HFFc6 (cell line): ENCODE measurements around the gene SLC25A45. TPM values are rescaled to one million over a fixed set of nuclear protein-coding genes. Genes with fewer than 3 reads are reported as not detected.
A peak's percentile ranks its signal among the peaks of the same experiment; 100 is the strongest.
"Not testable (repeated sequence)": the region's sequence is repeated elsewhere in the genome, so short reads cannot be mapped to it uniquely, and the experiment has no call there.

ENCODE experiments used
- DNase-seq: peaks from one replicate; pipeline ENCODE4 v3.0.0-alpha.2; 2018
- H3K27ac Mint-ChIP-seq: 2 replicates; pipeline ENCODE4 v1.8.0; 2020; ENCODE audit warnings: mild to moderate bottlenecking, mixed read lengths
- H3K27me3 Mint-ChIP-seq: 2 replicates; pipeline ENCODE4 v1.8.0; 2021; ENCODE audit warnings: mild to moderate bottlenecking, moderate library complexity, mixed read lengths; ENCODE audit not compliant: insufficient read depth
- H3K36me3 Mint-ChIP-seq: 2 replicates; pipeline ENCODE4 v1.8.0; 2021; ENCODE audit warnings: low read depth, mixed read lengths
- H3K4me1 Mint-ChIP-seq: 2 replicates; pipeline ENCODE4 v1.8.0; 2020; ENCODE audit warnings: low read depth, mixed read lengths
- H3K4me3 Mint-ChIP-seq: 2 replicates; pipeline ENCODE4 v1.8.0; 2020; ENCODE audit warnings: mild to moderate bottlenecking, moderate library complexity, mixed read lengths
- H3K9me3 Mint-ChIP-seq: 2 replicates; pipeline ENCODE4 v1.8.0; 2020; ENCODE audit warnings: mild to moderate bottlenecking, mixed read lengths
- total RNA-seq, 6 experiments: library from RNA; stranded (reverse); fragmentation: NEBNext Ultra II Directional; extraction: Animal tissue kit (Norgen Biotek cat#: 25700); gene quantifications; 2 replicates in 1 of 6; 3 replicates in 5 of 6; pipeline ENCODE4 v1.2.3, GENCODE V29; 2021
- TF ChIP-seq, protein P1 (sequence below): fragments of 200-600 bp; sonication (generic); IDR thresholded peaks from 2 replicates; pipeline ENCODE4 v1.5.0; 2021; ENCODE audit warnings: antibody characterized with exemption, mild to moderate bottlenecking

SLC25A45 gene
- total RNA-seq, 6 experiments from 2014 or later = 4.9 to 8.9 (median 5.8) TPM

DNA sequence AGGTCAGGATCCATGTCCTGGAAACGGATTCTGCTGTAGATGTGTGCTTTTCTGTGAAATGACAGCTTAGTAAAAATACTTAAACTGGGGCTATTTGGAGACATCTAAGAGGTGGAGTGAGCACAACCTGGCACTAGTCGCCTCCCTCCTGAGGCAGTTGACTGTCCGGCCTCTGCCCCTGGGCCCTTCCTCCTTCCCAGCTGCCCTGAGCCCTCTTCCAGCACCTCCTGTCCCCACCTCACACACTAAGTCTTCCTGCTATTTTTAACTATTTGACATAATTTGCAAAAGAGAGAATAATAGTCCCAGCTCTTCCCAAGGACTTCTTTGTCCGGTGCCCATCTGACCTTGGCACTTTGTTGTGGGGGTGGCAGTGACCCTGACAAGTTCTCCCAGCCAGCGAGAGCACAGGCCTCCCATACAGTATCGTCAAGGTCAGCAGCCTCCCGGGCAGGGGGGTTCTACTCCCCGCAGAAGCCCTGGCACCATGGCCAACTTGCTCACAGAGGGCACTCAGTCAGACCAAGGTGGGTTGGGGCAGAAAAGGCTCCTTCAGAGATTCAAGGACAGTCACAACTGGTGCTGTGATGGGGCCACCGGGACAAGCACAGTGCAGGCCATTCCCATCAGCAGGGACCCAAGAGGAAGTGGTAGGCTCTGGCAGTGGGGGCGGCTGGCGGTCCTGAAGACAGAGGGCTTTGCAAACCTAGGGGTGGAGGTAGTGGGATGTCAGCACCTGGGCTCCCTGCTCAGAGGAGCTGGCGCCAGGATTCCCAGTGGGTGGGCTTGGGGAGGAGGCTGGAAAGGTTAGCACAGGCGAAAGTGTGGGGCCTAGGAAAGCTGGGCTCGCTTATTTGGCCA, 34.6 kb upstream of the SLC25A45 start:
- Mint-ChIP-seq H3K27ac (peak overlapping the region; percentile 98), H3K9me3 (no peaks in the 10 kb centered on the region)

DNA sequence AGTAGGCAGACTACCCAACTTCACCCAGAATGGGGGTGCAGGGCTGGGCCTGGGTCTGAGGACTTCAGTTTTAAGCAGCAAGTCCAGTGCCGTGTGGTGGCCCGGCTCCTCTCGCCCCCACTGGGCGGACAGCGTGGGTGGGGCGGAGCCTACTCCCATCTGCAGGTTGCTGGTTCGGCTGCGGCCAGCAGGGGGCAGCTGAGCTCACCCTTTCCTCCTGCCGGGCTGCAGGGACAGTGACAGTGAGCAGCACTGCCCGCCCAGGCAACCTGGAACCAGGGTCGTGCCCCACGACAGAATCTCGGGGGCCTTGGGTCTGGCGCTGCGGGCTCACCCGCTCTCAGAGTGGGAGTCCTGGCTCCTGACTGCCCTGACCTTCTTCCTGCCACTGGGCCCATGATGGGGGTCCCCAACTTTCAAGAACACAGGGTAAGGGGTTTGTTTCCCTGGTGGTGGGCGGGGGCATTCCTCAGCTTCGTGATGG, 33.9 kb upstream of the SLC25A45 start:
- TF ChIP-seq, protein P1, sequence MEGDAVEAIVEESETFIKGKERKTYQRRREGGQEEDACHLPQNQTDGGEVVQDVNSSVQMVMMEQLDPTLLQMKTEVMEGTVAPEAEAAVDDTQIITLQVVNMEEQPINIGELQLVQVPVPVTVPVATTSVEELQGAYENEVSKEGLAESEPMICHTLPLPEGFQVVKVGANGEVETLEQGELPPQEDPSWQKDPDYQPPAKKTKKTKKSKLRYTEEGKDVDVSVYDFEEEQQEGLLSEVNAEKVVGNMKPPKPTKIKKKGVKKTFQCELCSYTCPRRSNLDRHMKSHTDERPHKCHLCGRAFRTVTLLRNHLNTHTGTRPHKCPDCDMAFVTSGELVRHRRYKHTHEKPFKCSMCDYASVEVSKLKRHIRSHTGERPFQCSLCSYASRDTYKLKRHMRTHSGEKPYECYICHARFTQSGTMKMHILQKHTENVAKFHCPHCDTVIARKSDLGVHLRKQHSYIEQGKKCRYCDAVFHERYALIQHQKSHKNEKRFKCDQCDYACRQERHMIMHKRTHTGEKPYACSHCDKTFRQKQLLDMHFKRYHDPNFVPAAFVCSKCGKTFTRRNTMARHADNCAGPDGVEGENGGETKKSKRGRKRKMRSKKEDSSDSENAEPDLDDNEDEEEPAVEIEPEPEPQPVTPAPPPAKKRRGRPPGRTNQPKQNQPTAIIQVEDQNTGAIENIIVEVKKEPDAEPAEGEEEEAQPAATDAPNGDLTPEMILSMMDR = peak; percentile 99
- peaks cover 9% of the 10 kb centered on the region for H3K27me3 Mint-ChIP-seq
- DNase-seq = peak; percentile 76
- H3K4me3 Mint-ChIP-seq = peak overlapping the region; percentile 69
- no peaks in the 10 kb centered on the region for H3K9me3 Mint-ChIP-seq
- H3K4me1 Mint-ChIP-seq = peaks cover 63% of the 10 kb centered on the region
- H3K27ac Mint-ChIP-seq = peak overlapping the region; percentile 98
- H3K36me3 Mint-ChIP-seq = no peaks in the 10 kb centered on the region

More for the DNA sequence above, 34.6 kb upstream of the SLC25A45 start:
- H3K36me3 Mint-ChIP-seq = no peaks in the 10 kb centered on the region
- TF ChIP-seq, protein P1 = no peak
- DNase-seq = peak; percentile 18
- H3K27me3 Mint-ChIP-seq = peaks cover 12% of the 10 kb centered on the region
- H3K4me3 Mint-ChIP-seq = peak overlapping the region; percentile 69
- H3K4me1 Mint-ChIP-seq = peaks cover 70% of the 10 kb centered on the region

DNA sequence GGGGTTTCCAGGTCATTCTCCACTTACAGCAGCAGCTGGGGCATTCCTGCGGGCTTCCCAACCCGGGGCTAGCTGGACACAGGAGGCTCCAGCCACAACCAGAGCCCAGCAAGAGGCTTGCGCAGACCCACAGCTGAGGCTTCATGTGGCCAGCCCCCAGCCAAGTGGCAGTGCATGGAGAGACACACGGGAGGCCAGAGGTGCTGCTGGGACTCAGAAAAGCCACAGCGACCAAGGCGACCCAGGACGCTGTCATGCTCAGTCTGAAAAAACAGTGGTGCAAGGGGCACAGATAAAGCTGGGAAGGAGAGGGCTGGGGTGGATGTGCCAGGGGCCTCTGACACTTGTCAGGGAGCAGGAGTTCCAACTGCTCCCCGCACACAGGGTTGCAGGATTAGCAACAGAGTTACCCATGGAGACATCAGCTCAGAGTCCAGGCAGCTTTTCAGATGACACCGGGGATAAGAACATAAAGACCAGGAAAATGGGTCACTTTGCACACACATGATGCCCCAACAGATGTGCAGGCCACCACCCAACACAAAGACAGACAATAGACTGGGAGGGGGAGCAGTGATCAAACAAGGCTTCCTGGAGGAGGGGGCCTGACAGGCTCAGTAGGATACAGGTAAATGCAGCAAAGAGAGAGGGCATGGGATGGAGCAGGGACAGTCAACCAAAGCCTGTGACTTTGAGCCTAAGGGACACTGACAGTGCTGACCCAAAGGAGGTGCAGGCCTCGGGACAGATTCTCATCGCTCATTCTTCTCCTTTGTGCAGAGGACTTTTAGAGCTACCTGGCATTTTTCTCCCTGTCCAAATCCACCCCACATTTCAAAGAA, 33.3 kb upstream of the SLC25A45 start:
- DNase-seq = no peak
- no peaks in the 10 kb centered on the region for H3K9me3 Mint-ChIP-seq
- no peaks in the 10 kb centered on the region for H3K36me3 Mint-ChIP-seq
- TF ChIP-seq, protein P1 = no peak
- H3K4me1 Mint-ChIP-seq = peaks cover 57% of the 10 kb centered on the region
- peak overlapping the region; percentile 69 for H3K4me3 Mint-ChIP-seq
- peak overlapping the region; percentile 98 for H3K27ac Mint-ChIP-seq
- peaks cover 9% of the 10 kb centered on the region for H3K27me3 Mint-ChIP-seq

DNA sequence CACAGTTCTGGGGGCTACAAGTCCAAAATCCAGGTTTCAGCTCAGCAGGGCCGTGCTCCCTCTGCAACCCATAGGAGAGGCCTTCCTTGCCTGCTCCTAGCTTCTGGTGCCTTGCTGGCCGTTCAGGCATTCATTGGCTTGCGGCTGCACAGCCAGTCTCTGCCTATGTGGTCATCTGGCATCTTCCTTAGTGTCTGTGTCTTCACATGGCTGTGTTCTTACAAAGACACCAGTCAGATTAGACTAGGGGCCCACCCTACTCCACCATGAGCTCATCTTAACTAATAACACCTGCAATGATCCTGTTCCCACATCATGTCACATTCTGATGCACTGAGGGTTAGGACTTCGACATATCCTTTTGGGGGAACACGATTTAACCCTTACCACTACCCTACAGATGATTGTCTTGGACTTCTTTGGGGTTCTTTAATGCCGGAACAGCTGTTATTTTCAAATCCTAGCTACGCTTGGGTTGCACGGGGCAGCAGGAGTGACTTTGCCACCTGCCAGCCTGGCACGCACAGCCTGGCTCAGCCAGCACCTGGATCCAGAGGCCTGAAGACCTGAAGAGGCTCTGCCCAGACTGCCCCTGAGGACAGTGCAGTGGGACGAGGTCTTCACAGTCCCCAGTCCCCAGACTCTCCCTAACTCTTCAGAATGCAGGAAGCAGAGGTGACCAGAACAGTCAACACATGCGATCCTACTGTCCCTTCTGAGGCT, 32.5 kb upstream of the SLC25A45 start:
- Mint-ChIP-seq H3K36me3 (no peaks in the 10 kb centered on the region), H3K9me3 (no peaks in the 10 kb centered on the region), H3K4me3 (no peak overlapping the region), H3K27me3 (peaks cover 9% of the 10 kb centered on the region), H3K27ac (peak overlapping the region; percentile 1), H3K4me1 (peaks cover 49% of the 10 kb centered on the region)
- TF ChIP-seq, protein P1 = no peak
- no peak for DNase-seq

DNA sequence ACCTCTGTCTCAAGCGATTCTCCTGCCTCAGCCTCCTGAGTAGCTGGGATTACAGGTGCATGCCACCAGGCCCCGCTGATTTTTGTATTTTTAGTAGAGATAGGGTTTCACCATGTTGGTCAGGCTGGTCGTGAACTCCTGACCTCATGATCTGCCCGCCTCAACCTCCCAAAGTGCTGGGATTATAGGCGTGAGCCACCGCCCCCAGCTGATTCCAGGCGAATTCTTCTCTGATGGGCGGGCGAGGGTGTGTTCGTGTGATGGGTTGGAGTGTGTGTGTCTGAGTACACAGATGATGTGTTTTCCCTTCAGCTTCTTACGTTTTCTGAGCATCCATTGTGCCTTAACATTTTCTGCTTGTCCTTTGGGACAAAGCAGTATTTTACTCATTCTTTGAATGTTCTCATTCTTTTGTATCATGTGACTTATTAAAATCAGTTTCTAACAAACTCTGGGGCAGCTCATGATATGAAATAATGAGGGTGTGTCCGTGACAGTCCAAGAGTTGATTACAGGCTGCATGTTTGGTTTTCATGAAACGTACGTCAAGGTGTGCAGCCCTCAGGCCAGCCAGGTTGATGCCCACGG, 30.7 kb upstream of the SLC25A45 start:
- DNase-seq, H3K9me3 Mint-ChIP-seq, H3K27me3 Mint-ChIP-seq, H3K4me3 Mint-ChIP-seq: not testable (repeated sequence)
- Mint-ChIP-seq H3K36me3 (peaks cover 14% of the 10 kb centered on the region; the same call in 1 of the 2 replicates), H3K27ac (peak overlapping the region; percentile 33; the same call in 1 of the 2 replicates), H3K4me1 (peaks cover 31% of the 10 kb centered on the region)
